SK-N-SH treated with all-trans-retinoic acid at 6 μM for 48 hours (cell line): Measurements from ENCODE around the gene GNPTG.

ENCODE experiments used
- ATAC-seq: fragments of 200-7000 bp; cut with Tn5 transposase; 3 replicates; pipeline ENCODE4 v1.9.1; 2020; ENCODE audit warnings: mild to moderate bottlenecking, moderate library complexity
- ARNTL ChIP-seq: fragments of 450-650 bp; formaldehyde crosslinking; IDR thresholded peaks from 2 replicates; pipeline ENCODE4 v1.5.0; 2020; ENCODE audit warnings: low read depth, mild to moderate bottlenecking, moderate library complexity, borderline replicate concordance
- BACH2 ChIP-seq: fragments of 250-450 bp; sonication (Bioruptor Pico); IDR thresholded peaks from 2 replicates; pipeline ENCODE4 v1.9.0; 2021; ENCODE audit warnings: mild to moderate bottlenecking, borderline replicate concordance
- CREB5 ChIP-seq: fragments of 250-450 bp; sonication (Bioruptor Pico); IDR thresholded peaks from 2 replicates; pipeline ENCODE4 v1.5.1; 2020; ENCODE audit warnings: low read depth, mild to moderate bottlenecking, moderate library complexity
- CSRNP3 ChIP-seq: fragments of 250-450 bp; sonication (Bioruptor Pico); IDR thresholded peaks from 2 replicates; pipeline ENCODE4 v1.5.1; 2021; ENCODE audit warnings: mild to moderate bottlenecking, moderate library complexity
- ESRRG ChIP-seq: fragments of 250-450 bp; sonication (Bioruptor Pico); IDR thresholded peaks from 2 replicates; pipeline ENCODE4 v1.6.1; 2021; ENCODE audit warnings: mild to moderate bottlenecking
- ISL1 ChIP-seq: fragments of 250-450 bp; sonication (Bioruptor Pico); IDR thresholded peaks from 2 replicates; pipeline ENCODE4 v2.1.2; 2022; ENCODE audit warnings: mild to moderate bottlenecking, moderate library complexity
- OSR1 ChIP-seq: fragments of 250-450 bp; sonication (Bioruptor Pico); IDR thresholded peaks from 2 replicates; pipeline ENCODE4 v1.8.0; 2022; ENCODE audit warnings: moderate library complexity, mild to moderate bottlenecking, inconsistent platforms
- PATZ1 ChIP-seq: fragments of 250-450 bp; sonication (Bioruptor Pico); IDR thresholded peaks from 2 replicates; pipeline ENCODE4 v1.8.0; 2020; ENCODE audit warnings: mild to moderate bottlenecking, moderate library complexity, borderline replicate concordance
- RARB ChIP-seq: fragments of 250-450 bp; sonication (Bioruptor Pico); IDR thresholded peaks from 2 replicates; pipeline ENCODE4 v1.8.0; 2021; ENCODE audit warnings: mild to moderate bottlenecking, moderate library complexity
- SNAI2 ChIP-seq: fragments of 250-450 bp; sonication (Bioruptor Pico); IDR thresholded peaks from 2 replicates; pipeline ENCODE4 v1.5.0; 2020; ENCODE audit warnings: mild to moderate bottlenecking, moderate library complexity
- TOX ChIP-seq: fragments of 250-450 bp; sonication (Bioruptor Pico); IDR thresholded peaks from 2 replicates; pipeline ENCODE4 v1.8.0; 2021; ENCODE audit warnings: mild to moderate bottlenecking, moderate library complexity, borderline replicate concordance
- TSHZ2 ChIP-seq: fragments of 250-450 bp; sonication (Bioruptor Pico); IDR thresholded peaks from 2 replicates; pipeline ENCODE4 v1.5.0; 2020; ENCODE audit warnings: mild to moderate bottlenecking, moderate library complexity
- ZC3H10 ChIP-seq: fragments of 250-450 bp; sonication (Bioruptor Pico); IDR thresholded peaks from 2 replicates; pipeline ENCODE4 v1.5.1; 2021; ENCODE audit warnings: mild to moderate bottlenecking, moderate library complexity
- ZFP3 ChIP-seq: fragments of 250-450 bp; sonication (Bioruptor Pico); IDR thresholded peaks from 2 replicates; pipeline ENCODE4 v1.5.0; 2020; ENCODE audit warnings: mild to moderate bottlenecking, moderate library complexity
- ZFP30 ChIP-seq: fragments of 450-650 bp; formaldehyde crosslinking; IDR thresholded peaks from 2 replicates; pipeline ENCODE4 v1.5.0; 2022; ENCODE audit warnings: mild to moderate bottlenecking, moderate library complexity
- ZNF565 ChIP-seq: fragments of 450-650 bp; formaldehyde crosslinking; conservative IDR thresholded peaks from 2 replicates; pipeline ENCODE4 v1.5.0; 2020; ENCODE audit warnings: low read depth, mild to moderate bottlenecking, moderate library complexity
- ZNF70 ChIP-seq: fragments of 450-650 bp; formaldehyde crosslinking; IDR thresholded peaks from 2 replicates; pipeline ENCODE4 v1.5.0; 2020; ENCODE audit warnings: mild to moderate bottlenecking, moderate library complexity
- ZNF8 ChIP-seq: fragments of 450-650 bp; formaldehyde crosslinking; IDR thresholded peaks from 2 replicates; pipeline ENCODE4 v1.5.0; 2020; ENCODE audit warnings: mild to moderate bottlenecking, moderate library complexity

The GNPTG gene

GRCh38 chr16:1341495-1342420 lies 10.0 kb upstream of the GNPTG start:
- ATAC-seq, result no peak
- TF ChIP-seq SNAI2 (CRISPR knock-in tag) (no peak), ISL1 (CRISPR knock-in tag) (no peak), CSRNP3 (CRISPR knock-in tag) (no peak), ESRRG (no peak), ZC3H10 (CRISPR knock-in tag) (no peak), ZFP3 (CRISPR knock-in tag) (no peak), ARNTL (CRISPR knock-in tag) (no peak), PATZ1 (CRISPR knock-in tag) (no peak), ZFP30 (CRISPR knock-in tag) (no peak), BACH2 (CRISPR knock-in tag) (no peak)

- peak; percentile 93 for ATAC-seq
- no peak for TF ChIP-seq TOX (CRISPR knock-in tag)
- TF ChIP-seq SNAI2 (CRISPR knock-in tag), result no peak
- TF ChIP-seq CREB5, result no peak
- TF ChIP-seq, all 23 proteins: peak for 0
Measured at GRCh38 chr16:1342526-1343427, 9.0 kb upstream of the GNPTG start.

GRCh38 chr16:1343428-1344242 lies 8.1 kb upstream of the GNPTG start:
- ATAC-seq, result peak; percentile 14
- TF ChIP-seq ZNF70 (CRISPR knock-in tag), result no peak
- TF ChIP-seq, all 23 proteins: peak for 0

- no peak for ATAC-seq
- TF ChIP-seq RARB (CRISPR knock-in tag) (no peak), ARNTL (CRISPR knock-in tag) (no peak), CSRNP3 (CRISPR knock-in tag) (no peak), ZNF70 (CRISPR knock-in tag) (no peak), CREB5 (no peak), ZC3H10 (CRISPR knock-in tag) (no peak), ZNF565 (CRISPR knock-in tag) (no peak), PATZ1 (CRISPR knock-in tag) (no peak), OSR1 (CRISPR knock-in tag) (no peak), ZFP30 (CRISPR knock-in tag) (no peak), TOX (CRISPR knock-in tag) (no peak), ZNF8 (CRISPR knock-in tag) (no peak), BACH2 (CRISPR knock-in tag) (no peak), ISL1 (CRISPR knock-in tag) (no peak), TSHZ2 (CRISPR knock-in tag) (no peak), ESRRG (no peak)
Measured at GRCh38 chr16:1344499-1344898, 7.2 kb upstream of the GNPTG start.
